ENCODE data around the gene FOXC1. TPM values are rescaled to one million over a fixed set of nuclear protein-coding genes. Genes with fewer than 3 reads are reported as not detected.

Gene FOXC1
- total and polyA plus RNA-seq, 9 of the 15 experiments (the other 6 are each of a cell fraction or from before 2014, with no cell fraction given): not detected

DNA sequence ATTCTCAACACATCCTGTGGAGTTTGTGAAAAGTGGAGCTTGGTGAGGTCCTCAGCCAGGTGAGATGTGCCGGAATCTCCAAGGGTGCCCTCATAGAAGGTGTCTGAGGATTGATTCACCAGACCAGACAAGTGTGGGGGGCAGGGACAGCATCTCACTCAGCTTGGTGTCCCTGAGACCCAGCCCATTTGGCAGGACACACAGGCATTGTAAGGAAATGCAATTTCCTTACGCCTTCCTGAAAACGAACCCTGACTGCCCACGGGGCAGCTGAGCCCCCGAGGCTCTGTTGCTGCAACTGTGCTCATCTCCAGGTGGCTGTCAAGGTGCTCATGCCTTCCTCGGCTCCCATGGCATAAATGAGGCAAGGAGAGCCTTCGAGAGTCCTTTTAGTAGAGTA lies 33.4 kb downstream of the FOXC1 start:
- in situ Hi-C loops (cut with MboI): no loop called here
- no TSS peak for BruUV-seq (replicated peaks)
- H3K79me2 ChIP-seq (ENCODE audit: control insufficient read depth, insufficient read depth, low read length): no peaks in the 10 kb centered on the region
- no peak overlapping the region for H3K4me3 ChIP-seq
- no peak for ATAC-seq
- H3K9me1 ChIP-seq (ENCODE audit: control insufficient read depth, insufficient read depth, low read length): no peaks in the 10 kb centered on the region
- no peak overlapping the region for H3K27ac ChIP-seq (ENCODE audit: extremely low read depth, low read depth, low read length)
- no peaks in the 10 kb centered on the region for H3K9me3 ChIP-seq (replicated peaks; ENCODE audit: control insufficient read depth, insufficient read depth, low read depth, low read length)
- no peak for FAIRE-seq
- intact Hi-C loops (cut with micrococcal nuclease): no loop called here
- no peak for DNase-seq (ENCODE audit: extremely low read depth in 1 of 4, low spot score in 3 of 4)
- POLR2A ChIA-PET: interaction anchor here (1.0 kb wide), 1 partner anchor 14 kb away, joined by 4 read pairs; no protein-coding TSS in a partner anchor
- H4K20me1 ChIP-seq (replicated peaks; ENCODE audit: control insufficient read depth, insufficient read depth, low read length): peaks cover 23% of the 10 kb centered on the region
- H3K36me3 ChIP-seq (ENCODE audit: control insufficient read depth, insufficient read depth, low read length): no peaks in the 10 kb centered on the region
- H3K9ac ChIP-seq (ENCODE audit: insufficient read depth in 1 of 2, low read depth in 2 of 2, low read length in 2 of 2): no peak overlapping the region
- H3K4me2 ChIP-seq (ENCODE audit: insufficient read depth, low read length): no peak overlapping the region
- peaks cover 32 to 76% of the 10 kb centered on the region in 2 experiments for H3K27me3 ChIP-seq (ENCODE audit: control insufficient read depth in 2 of 2, insufficient read depth in 2 of 2, low read length in 2 of 2)
- TF ChIP-seq XRCC5 (IDR thresholded peaks at IDR 0.05; ENCODE audit: low read depth, low read length): no peak
- no peak for TF ChIP-seq E2F6 (IDR thresholded peaks at IDR 0.05; ENCODE audit: borderline replicate concordance in 1 of 2, extremely low read depth in 1 of 2, insufficient read depth in 1 of 2, insufficient read length in 1 of 2, low read depth in 1 of 2, low read length in 1 of 2, poor library complexity in 1 of 2, severe bottlenecking in 1 of 2)
- no peak for TF ChIP-seq NRF1 (conservative IDR thresholded peaks at IDR 0.05 in 1 of 2, IDR thresholded peaks at IDR 0.05 in 1 of 2)
- no peak for TF ChIP-seq TBP (optimal IDR thresholded peaks at IDR 0.05; ENCODE audit: low read depth, low read length)
- no peak for TF ChIP-seq NR2C1 (IDR thresholded peaks at IDR 0.05)
- TF ChIP-seq NR2C1 (tag; IDR thresholded peaks at IDR 0.05): no peak
- TF ChIP-seq ZNF444 (CRISPR knock-in tag; IDR thresholded peaks at IDR 0.05): no peak
- TF ChIP-seq CBX8 (IDR thresholded peaks at IDR 0.05; ENCODE audit: borderline replicate concordance, extremely low read depth, low read depth, low read length, poor library complexity, severe bottlenecking): no peak
- TF ChIP-seq MTA1 (IDR thresholded peaks at IDR 0.05; ENCODE audit: borderline replicate concordance): no peak
- WGBS (ENCODE audit: insufficient coverage, low coverage, missing lambda C conversion rate): 6% methylated on average over 7 of the region's 7 CpGs
- H2AFZ ChIP-seq (ENCODE audit: low read depth, low read length): no peak overlapping the region
- H3K4me1 ChIP-seq (replicated peaks in 1 of 2; ENCODE audit: control insufficient read depth in 2 of 2, insufficient read depth in 2 of 2, low read length in 2 of 2): no peaks in the 10 kb centered on the region
- CTCF ChIA-PET (ENCODE audit: low intra/inter-chr PET ratio): no interaction called here

All from K562 (cell line).